Measurements from ENCODE around the gene CERK. TPM values are rescaled to one million over a fixed set of nuclear protein-coding genes. Genes with fewer than 3 reads are reported as not detected.

Gene CERK
- total and polyA plus RNA-seq, 2 of the 8 experiments (the other 6 are each of a cell fraction or from before 2014, with no cell fraction given) = 26.6 to 59.0 TPM

- H4K5ac ChIP-seq (ENCODE audit: insufficient read length, low read depth, low read length) = no peak overlapping the region
- H2BK15ac ChIP-seq (ENCODE audit: low read length) = no peak overlapping the region
- no peak overlapping the region for H3K9ac ChIP-seq (replicated peaks in 1 of 4; ENCODE audit: extremely low read depth in 1 of 4, low read depth in 3 of 4, low read length in 3 of 4)
- no peak overlapping the region for H3K14ac ChIP-seq (ENCODE audit: insufficient read length)
- no peak overlapping the region for H3K18ac ChIP-seq (ENCODE audit: extremely low read depth, low read length)
- FAIRE-seq (no peak), DNase-seq (ENCODE audit: low read depth in 1 of 2, low spot score in 2 of 2) (no peak)
- CTCF ChIA-PET (ENCODE audit: partially characterized antibody) = no interaction called here
- no peak overlapping the region for H2BK12ac ChIP-seq (ENCODE audit: low read depth, low read length)
- H3K23ac ChIP-seq (ENCODE audit: insufficient read length) = no peak overlapping the region
- H2AFZ ChIP-seq (ENCODE audit: low read length) = no peak overlapping the region
- no peaks in the 10 kb centered on the region for H3K36me3 ChIP-seq (ENCODE audit: control insufficient read depth in 2 of 4, insufficient read depth in 4 of 4, low read length in 3 of 4)
- no peak overlapping the region for H3K4ac ChIP-seq (replicated peaks; ENCODE audit: insufficient read length, low read depth, low read length)
- H3K4me1 ChIP-seq (replicated peaks in 1 of 4; ENCODE audit: control insufficient read depth in 3 of 4, insufficient read depth in 4 of 4, low read length in 3 of 4) = peaks cover 0 to 5% (median 0%) of the 10 kb centered on the region in 4 experiments; a peak in 2 of 7 replicates
- no peaks in the 10 kb centered on the region; the same call in 1 of the 2 replicates for H3K79me1 ChIP-seq (ENCODE audit: low read depth, low read length)
- no peak overlapping the region for H3K56ac ChIP-seq (replicated peaks; ENCODE audit: insufficient read length, low read depth, low read length)
- H2BK20ac ChIP-seq (ENCODE audit: low read length) = no peak overlapping the region
- no peak overlapping the region for H4K8ac ChIP-seq (ENCODE audit: extremely low read depth, insufficient read depth, low read length)
- POLR2A ChIA-PET (ENCODE audit: partially characterized antibody) = no interaction called here
- H3K27ac ChIP-seq (ENCODE audit: low read depth, low read length) = no peak overlapping the region
- no peak overlapping the region for H2AK5ac ChIP-seq (ENCODE audit: low read depth, low read length)
- no peaks in the 10 kb centered on the region; a peak in 1 of 4 replicates for H3K79me2 ChIP-seq (ENCODE audit: control insufficient read depth in 1 of 2, insufficient read depth in 2 of 2, low read length in 2 of 2)
- no peak overlapping the region for H3K4me3 ChIP-seq (ENCODE audit: extremely low read depth in 1 of 4, insufficient read depth in 2 of 4, low read depth in 3 of 4, low read length in 4 of 4)
- H3K9me3 ChIP-seq (ENCODE audit: insufficient read depth in 2 of 2, low read depth in 1 of 2, low read length in 1 of 2) = no peaks in the 10 kb centered on the region
- no peak overlapping the region for H4K91ac ChIP-seq (replicated peaks; ENCODE audit: insufficient read length, low read length)
- H3K27me3 ChIP-seq (replicated peaks in 1 of 4; ENCODE audit: control insufficient read depth in 3 of 4, extremely low read depth in 1 of 4, insufficient read depth in 3 of 4, low read length in 3 of 4) = no peaks in the 10 kb centered on the region
- H3K23me2 ChIP-seq (ENCODE audit: low read depth, low read length) = peaks cover 5% of the 10 kb centered on the region; the same call in 1 of the 2 replicates
- H2BK120ac ChIP-seq (replicated peaks; ENCODE audit: low read depth, low read length) = no peak overlapping the region
- no peak overlapping the region for H2BK5ac ChIP-seq (ENCODE audit: low read depth, low read length)
- 90% methylated on average over 7 of the region's 7 CpGs; no CpG with 5 or more reads in 1 of the 2 experiments for WGBS, 2 experiments (ENCODE audit: extremely low coverage in 1 of 2, insufficient coverage in 1 of 2, insufficient read length in 1 of 2, insufficient replicate concordance in 2 of 2, low coverage in 1 of 2, low lambda C conversion rate in 2 of 2, missing lambda C conversion rate in 1 of 2)
- no peak overlapping the region for H3K4me2 ChIP-seq (ENCODE audit: insufficient read depth in 1 of 2, low read depth in 2 of 2, low read length in 2 of 2)
- peaks cover 2 to 6% of the 10 kb centered on the region in 2 experiments for H4K20me1 ChIP-seq (replicated peaks in 1 of 2; ENCODE audit: control insufficient read depth in 1 of 2, insufficient read depth in 2 of 2, low read length in 2 of 2)
- no peak for TF ChIP-seq TBP (IDR thresholded peaks at IDR 0.05; ENCODE audit: low read depth, low read length)
- no peak for TF ChIP-seq YY1 (IDR thresholded peaks at IDR 0.05; ENCODE audit: low read depth, low read length)
- TF ChIP-seq E2F6 (IDR thresholded peaks at IDR 0.05) = no peak
- TF ChIP-seq JUN (IDR thresholded peaks at IDR 0.05; ENCODE audit: low read depth, low read length) = no peak
- TF ChIP-seq ATF2 (IDR thresholded peaks at IDR 0.05; ENCODE audit: low read length) = no peak
- TF ChIP-seq CHD1 (IDR thresholded peaks at IDR 0.05; ENCODE audit: low read depth, low read length) = no peak
- no peak for TF ChIP-seq BCL11A (IDR thresholded peaks at IDR 0.05; ENCODE audit: low read depth in 2 of 2, low read length in 2 of 2)
- no peak for TF ChIP-seq NRF1 (IDR thresholded peaks at IDR 0.05; ENCODE audit: low read depth, low read length)
- no peak for TF ChIP-seq CREB1 (IDR thresholded peaks at IDR 0.05)
- TF ChIP-seq PHF8 (conservative IDR thresholded peaks at IDR 0.05; ENCODE audit: low read depth, low read length) = no peak
- no peak for TF ChIP-seq HDAC6 (IDR thresholded peaks at IDR 0.05; ENCODE audit: low read depth, low read length)
- TF ChIP-seq KDM4A (IDR thresholded peaks at IDR 0.05; ENCODE audit: low read depth, low read length, severe bottlenecking) = no peak
Observed at GRCh38 chr22:46641811-46642266, 96.2 kb downstream of the CERK start.

All from H1 (cell line).